Esophagus squamous epithelium (tissue), 4 donors: ENCODE results near the gene TTLL3.

Experiments
- POLR2A ChIP-seq, 4 donors: fragments of 450-650 bp; IDR thresholded peaks; one replicate each; pipeline ENCODE4 v1.6.1; 2017; ENCODE audit warnings: antibody characterized with exemption in 4 of 4, mild to moderate bottlenecking in 4 of 4, moderate library complexity in 3 of 4
- TF ChIP-seq, protein P1 (sequence below), 6 experiments: fragments of 450-650 bp in 4 of 6; fragments of 200-600 bp in 2 of 6; sonication (generic) in 2 of 6; IDR thresholded peaks; one replicate each; pipeline ENCODE4 v1.5.1; 2016 to 2019; ENCODE audit warnings: antibody characterized with exemption in 6 of 6, mild to moderate bottlenecking in 4 of 6, moderate library complexity in 4 of 6

DNA sequence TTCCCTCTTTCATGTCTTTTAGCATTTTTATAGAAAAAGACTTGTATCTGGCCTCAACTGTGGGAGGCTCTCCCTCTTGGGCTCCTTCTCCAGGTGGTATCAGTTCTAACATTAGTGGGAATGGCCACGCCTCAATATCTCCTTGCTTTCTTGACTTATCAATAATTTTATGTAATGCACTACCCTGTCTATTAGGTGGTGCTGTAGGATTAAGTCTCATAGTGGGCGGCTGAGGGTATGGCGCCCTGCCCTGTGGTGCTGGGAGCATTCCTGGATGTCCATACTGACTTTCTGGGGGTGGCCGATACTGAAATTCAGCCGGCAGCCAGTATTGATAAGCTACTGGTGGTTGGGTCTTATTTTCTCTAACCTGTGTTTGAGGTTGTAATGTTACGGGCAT, 42.5 kb downstream of the TTLL3 start:
- TF ChIP-seq POLR2A (IDR thresholded peaks at IDR 0.05), result no peak
- TF ChIP-seq, protein P1, sequence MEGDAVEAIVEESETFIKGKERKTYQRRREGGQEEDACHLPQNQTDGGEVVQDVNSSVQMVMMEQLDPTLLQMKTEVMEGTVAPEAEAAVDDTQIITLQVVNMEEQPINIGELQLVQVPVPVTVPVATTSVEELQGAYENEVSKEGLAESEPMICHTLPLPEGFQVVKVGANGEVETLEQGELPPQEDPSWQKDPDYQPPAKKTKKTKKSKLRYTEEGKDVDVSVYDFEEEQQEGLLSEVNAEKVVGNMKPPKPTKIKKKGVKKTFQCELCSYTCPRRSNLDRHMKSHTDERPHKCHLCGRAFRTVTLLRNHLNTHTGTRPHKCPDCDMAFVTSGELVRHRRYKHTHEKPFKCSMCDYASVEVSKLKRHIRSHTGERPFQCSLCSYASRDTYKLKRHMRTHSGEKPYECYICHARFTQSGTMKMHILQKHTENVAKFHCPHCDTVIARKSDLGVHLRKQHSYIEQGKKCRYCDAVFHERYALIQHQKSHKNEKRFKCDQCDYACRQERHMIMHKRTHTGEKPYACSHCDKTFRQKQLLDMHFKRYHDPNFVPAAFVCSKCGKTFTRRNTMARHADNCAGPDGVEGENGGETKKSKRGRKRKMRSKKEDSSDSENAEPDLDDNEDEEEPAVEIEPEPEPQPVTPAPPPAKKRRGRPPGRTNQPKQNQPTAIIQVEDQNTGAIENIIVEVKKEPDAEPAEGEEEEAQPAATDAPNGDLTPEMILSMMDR (IDR thresholded peaks at IDR 0.05), result no peak
